HepG2 (cell line): ENCODE measurements around the gene CCDC93. TPM values are rescaled to one million over a fixed set of nuclear protein-coding genes. Genes with fewer than 3 reads are reported as not detected.
A peak's percentile ranks its signal among the peaks of the same experiment; 100 is the strongest.

Source experiments
- ATAD3A ChIP-seq: sonication (generic); formaldehyde crosslinking; IDR thresholded peaks from 2 replicates; pipeline ENCODE4 v1.4.0; 2020; ENCODE audit warnings: missing genetic modification reagents
- CBX1 ChIP-seq: IDR thresholded peaks from one replicate; pipeline ENCODE4 v1.6.1; 2016; ENCODE audit warnings: antibody characterized with exemption, low read depth
- CCAR2 ChIP-seq: fragments of 200-400 bp; formaldehyde crosslinking; optimal IDR thresholded peaks from 2 replicates; pipeline ENCODE3; 2018; ENCODE audit warnings: low read depth, mild to moderate bottlenecking, low read length, moderate library complexity
- CENPX ChIP-seq: sonication (generic); formaldehyde crosslinking; IDR thresholded peaks from 2 replicates; pipeline ENCODE4 v1.9.0; 2021; ENCODE audit warnings: mild to moderate bottlenecking, missing genetic modification reagents, moderate library complexity
- FOXK1 ChIP-seq: sonication (generic); formaldehyde crosslinking; IDR thresholded peaks from 2 replicates; pipeline ENCODE4 v1.4.0; 2020; ENCODE audit warnings: low read depth, missing genetic modification reagents, borderline replicate concordance
- GATAD1 ChIP-seq: IDR thresholded peaks from 2 replicates; pipeline ENCODE4 v1.6.1; 2016; ENCODE audit warnings: missing genetic modification reagents, missing compliant biosample characterization
- HHEX ChIP-seq: IDR thresholded peaks from 2 replicates; pipeline ENCODE4 v1.6.1; 2016; ENCODE audit warnings: control low read depth
- KLF13 ChIP-seq: sonication (generic); formaldehyde crosslinking; IDR thresholded peaks from 2 replicates; pipeline ENCODE4 v1.4.0; 2020; ENCODE audit warnings: mild to moderate bottlenecking, missing genetic modification reagents
- KMT2B ChIP-seq: IDR thresholded peaks from 2 replicates; pipeline ENCODE4 v1.6.1; 2016; ENCODE audit warnings: missing genetic modification reagents, missing compliant biosample characterization
- PBX3 ChIP-seq: sonication (generic); formaldehyde crosslinking; IDR thresholded peaks from 2 replicates; pipeline ENCODE4 v1.8.1; 2023; ENCODE audit warnings: missing genetic modification reagents, inconsistent platforms, borderline replicate concordance
- REXO4 ChIP-seq: sonication (generic); formaldehyde crosslinking; IDR thresholded peaks from 2 replicates; pipeline ENCODE4 v1.8.0; 2022; ENCODE audit warnings: missing genetic modification reagents, mild to moderate bottlenecking, borderline replicate concordance
- ZNF10 ChIP-seq: sonication (generic); formaldehyde crosslinking; IDR thresholded peaks from 2 replicates; pipeline ENCODE4 v1.4.0; 2020; ENCODE audit warnings: mild to moderate bottlenecking, low read depth, missing genetic modification reagents, borderline replicate concordance
- ZNF142 ChIP-seq: sonication (generic); formaldehyde crosslinking; IDR thresholded peaks from 2 replicates; pipeline ENCODE4 v1.4.0; 2020; ENCODE audit warnings: missing genetic modification reagents
- ZNF18 ChIP-seq: sonication (generic); formaldehyde crosslinking; IDR thresholded peaks from 2 replicates; pipeline ENCODE4 v1.8.0; 2022; ENCODE audit warnings: mild to moderate bottlenecking, missing genetic modification reagents; ENCODE audit not compliant: insufficient replicate concordance
- ZNF414 ChIP-seq: sonication (generic); formaldehyde crosslinking; IDR thresholded peaks from 2 replicates; pipeline ENCODE4 v1.5.0; 2020; ENCODE audit warnings: missing genetic modification reagents
- ZNF432 ChIP-seq: sonication (generic); formaldehyde crosslinking; IDR thresholded peaks from 2 replicates; pipeline ENCODE4 v1.5.0; 2020; ENCODE audit warnings: missing genetic modification reagents, mild to moderate bottlenecking, borderline replicate concordance
- ZNF451 ChIP-seq: sonication (generic); formaldehyde crosslinking; IDR thresholded peaks from 2 replicates; pipeline ENCODE4 v1.5.0; 2020; ENCODE audit warnings: mild to moderate bottlenecking, missing genetic modification reagents
- ZNF547 ChIP-seq: sonication (generic); formaldehyde crosslinking; IDR thresholded peaks from 2 replicates; pipeline ENCODE4 v1.5.1; 2020; ENCODE audit warnings: mild to moderate bottlenecking, missing genetic modification reagents
- ZNF597 ChIP-seq: sonication (generic); formaldehyde crosslinking; IDR thresholded peaks from 2 replicates; pipeline ENCODE4 v1.5.0; 2020; ENCODE audit warnings: missing genetic modification reagents
- ZNF615 ChIP-seq: sonication (generic); formaldehyde crosslinking; IDR thresholded peaks from 2 replicates; pipeline ENCODE4 v1.5.0; 2020; ENCODE audit warnings: mild to moderate bottlenecking, missing genetic modification reagents, borderline replicate concordance
- ZNF652 ChIP-seq: IDR thresholded peaks from 2 replicates; pipeline ENCODE4 v1.6.1; 2016; ENCODE audit warnings: low read depth, borderline replicate concordance
- polyA plus RNA-seq, 8 experiments: library from polyadenylated mRNA; depleted of rRNA in 3 of 8; stranded (reverse) in 7 of 8; unstranded in 1 of 8; fragments of >200 nt; fragmentation: Illumina TruSeq in 4 of 8; extraction: Trizol in 4 of 8; gene quantifications; 2 replicates each; pipeline versions ENCODE4 v1.2.1 to v1.2.3, GENCODE V29; 2011 to 2016; ENCODE audit warnings: low read depth in 4 of 8, missing spikeins in 1 of 8, mixed read lengths in 1 of 8; ENCODE audit not compliant: insufficient read depth in 1 of 8
- total RNA-seq, 5 experiments: library from RNA; depleted of rRNA; stranded (reverse); fragments of >200 nt; fragmentation: Illumina TruSeq; extraction: Trizol; gene quantifications; 2 replicates each; pipeline ENCODE4 v1.2.3, GENCODE V29; 2016; ENCODE audit warnings: low read depth in 1 of 5

CCDC93 gene
- total and polyA plus RNA-seq, 2 of the 13 experiments (the other 11 are each of a cell fraction or from before 2014, with no cell fraction given): 37.2 to 53.2 TPM

GRCh38 chr2:117933884-117934354 lies 80.0 kb downstream of the CCDC93 start (continued):
- TF ChIP-seq ZNF142 (CRISPR knock-in tag) (no peak), ZNF547 (CRISPR knock-in tag) (no peak), ZNF432 (no peak), ZNF652 (no peak), ZNF414 (CRISPR knock-in tag) (no peak), CBX1 (peak; percentile 62), PBX3 (no peak), ZNF10 (no peak), KLF13 (CRISPR knock-in tag) (no peak), FOXK1 (CRISPR knock-in tag) (peak; percentile 98), ZNF18 (CRISPR knock-in tag) (no peak), ZNF615 (CRISPR knock-in tag) (no peak), CENPX (no peak), ATAD3A (CRISPR knock-in tag) (no peak), ZNF451 (CRISPR knock-in tag) (no peak), ZNF597 (CRISPR knock-in tag) (no peak), HHEX (no peak), REXO4 (CRISPR knock-in tag) (no peak), KMT2B (CRISPR knock-in tag) (no peak), GATAD1 (CRISPR knock-in tag) (no peak), CCAR2 (no peak)
